Loucy (cell line): ENCODE measurements around the gene SH3RF3.

Experiments
- H2AFZ ChIP-seq: fragments of 200-600 bp; sonication (generic); 2 replicates; pipeline ENCODE4 v1.6.0; 2016; ENCODE audit warnings: antibody characterized with exemption, mild to moderate bottlenecking, low read length, moderate library complexity
- H3F3A ChIP-seq: fragments of 200-600 bp; 2 replicates; pipeline ENCODE4 v1.6.0; 2016; ENCODE audit warnings: antibody characterized with exemption, low read depth, mild to moderate bottlenecking
- H3K27me3 ChIP-seq: fragments of 200-600 bp; sonication (generic); 2 replicates; pipeline ENCODE4 v1.6.1; 2014; ENCODE audit warnings: low read length, mild to moderate bottlenecking; ENCODE audit not compliant: insufficient read depth, poor library complexity, severe bottlenecking
- H3K36me3 ChIP-seq: fragments of 200-600 bp; sonication (generic); 2 replicates; pipeline ENCODE4 v1.6.1; 2016; ENCODE audit warnings: low read length; ENCODE audit not compliant: insufficient read depth
- H3K4me1 ChIP-seq: fragments of 200-600 bp; sonication (generic); 2 replicates; pipeline ENCODE4 v1.5.1; 2014; ENCODE audit warnings: low read length, mild to moderate bottlenecking; ENCODE audit not compliant: insufficient read depth, poor library complexity, severe bottlenecking
- H3K4me2 ChIP-seq: fragments of 200-600 bp; sonication (generic); 2 replicates; pipeline ENCODE4 v1.6.0; 2014; ENCODE audit warnings: antibody characterized with exemption, low read length, low read depth, mild to moderate bottlenecking; ENCODE audit not compliant: poor library complexity, severe bottlenecking
- H3K4me3 ChIP-seq: fragments of 200-600 bp; sonication (generic); 2 replicates; pipeline ENCODE4 v1.5.1; 2014; ENCODE audit warnings: low read length, mild to moderate bottlenecking, mixed read lengths; ENCODE audit not compliant: poor library complexity, severe bottlenecking
- H3K79me2 ChIP-seq: fragments of 200-600 bp; sonication (generic); 2 replicates; pipeline ENCODE4 v1.6.1; 2014; ENCODE audit warnings: low read length; ENCODE audit not compliant: insufficient read depth
- H3K9ac ChIP-seq: fragments of 200-600 bp; sonication (generic); 2 replicates; pipeline ENCODE4 v1.6.0; 2014; ENCODE audit warnings: mild to moderate bottlenecking, low read depth, low read length, moderate library complexity; ENCODE audit not compliant: poor library complexity, severe bottlenecking
- H3K9me2 ChIP-seq: fragments of 200-600 bp; sonication (generic); replicated peaks from 2 replicates; pipeline ENCODE4 v1.6.1; 2016; ENCODE audit warnings: low read depth, low read length, mixed read lengths
- H3K9me3 ChIP-seq: fragments of 200-600 bp; sonication (generic); 2 replicates; pipeline ENCODE4 v1.6.1; 2014; ENCODE audit warnings: mild to moderate bottlenecking, antibody characterized with exemption, low read length, low read depth; ENCODE audit not compliant: insufficient read depth
- H4K20me1 ChIP-seq: fragments of 200-600 bp; sonication (generic); 2 replicates; pipeline ENCODE4 v1.6.0; 2014; ENCODE audit warnings: antibody characterized with exemption, low read length, mild to moderate bottlenecking; ENCODE audit not compliant: insufficient read depth, poor library complexity, severe bottlenecking
- CTCF ChIP-seq: fragments of 200-600 bp; sonication (generic); conservative IDR thresholded peaks from 2 replicates; pipeline ENCODE4 v1.5.1; 2014; ENCODE audit warnings: mild to moderate bottlenecking, antibody characterized with exemption, low read length
- EZH2phosphoT487 ChIP-seq: fragments of 200-600 bp; IDR thresholded peaks from 2 replicates; pipeline ENCODE4 v1.6.1; 2018; ENCODE audit warnings: antibody characterized with exemption, mild to moderate bottlenecking, moderate library complexity, borderline replicate concordance

The SH3RF3 gene

GRCh38 chr2:109487536-109487869 lies 358.5 kb downstream of the SH3RF3 start:
- Histone ChIP-seq H3K36me3 (no peaks in the 10 kb centered on the region; the same call in 1 of the 2 replicates), H4K20me1 (no peaks in the 10 kb centered on the region), H2AFZ (no peak overlapping the region), H3K4me2 (no peak overlapping the region), H3K4me1 (no peaks in the 10 kb centered on the region), H3K79me2 (no peaks in the 10 kb centered on the region), H3F3A (no peaks in the 10 kb centered on the region), H3K9me3 (no peaks in the 10 kb centered on the region), H3K27me3 (no peaks in the 10 kb centered on the region), H3K9me2 (no peaks in the 10 kb centered on the region), H3K4me3 (no peak overlapping the region), H3K9ac (no peak overlapping the region)
- no peak for TF ChIP-seq CTCF
- no peak for TF ChIP-seq EZH2phosphoT487

- no peaks in the 10 kb centered on the region for H3K9me2 ChIP-seq
- H3K4me1 ChIP-seq: no peaks in the 10 kb centered on the region
- H3K4me2 ChIP-seq: no peak overlapping the region
- H3K9ac ChIP-seq: no peak overlapping the region
- H2AFZ ChIP-seq: no peak overlapping the region
- H3K79me2 ChIP-seq: no peaks in the 10 kb centered on the region
- TF ChIP-seq EZH2phosphoT487 (no peak), CTCF (no peak)
- no peak overlapping the region for H3K4me3 ChIP-seq
- H3K9me3 ChIP-seq: no peaks in the 10 kb centered on the region
- no peaks in the 10 kb centered on the region for H3F3A ChIP-seq
- H4K20me1 ChIP-seq: no peaks in the 10 kb centered on the region
- no peaks in the 10 kb centered on the region for H3K27me3 ChIP-seq
- H3K36me3 ChIP-seq: peaks cover 4% of the 10 kb centered on the region; the same call in 1 of the 2 replicates
Measured at GRCh38 chr2:109487871-109488655, 359.1 kb downstream of the SH3RF3 start.

GRCh38 chr2:109489296-109489695 lies 360.3 kb downstream of the SH3RF3 start:
- no peak overlapping the region for H3K4me3 ChIP-seq
- TF ChIP-seq CTCF: no peak
- no peak for TF ChIP-seq EZH2phosphoT487
- H3F3A ChIP-seq: no peaks in the 10 kb centered on the region
- H3K79me2 ChIP-seq: no peaks in the 10 kb centered on the region
- H3K27me3 ChIP-seq: no peaks in the 10 kb centered on the region
- H4K20me1 ChIP-seq: no peaks in the 10 kb centered on the region
- H3K9me2 ChIP-seq: no peaks in the 10 kb centered on the region
- no peak overlapping the region for H3K4me2 ChIP-seq
- H3K36me3 ChIP-seq: peaks cover 6% of the 10 kb centered on the region; the same call in 1 of the 2 replicates
- H3K9me3 ChIP-seq: no peaks in the 10 kb centered on the region
- H2AFZ ChIP-seq: no peak overlapping the region
- H3K9ac ChIP-seq: no peak overlapping the region
- no peaks in the 10 kb centered on the region for H3K4me1 ChIP-seq
